HepG2 (cell line): ENCODE data around the gene SRRM4. TPM values are rescaled to one million over a fixed set of nuclear protein-coding genes. Genes with fewer than 3 reads are reported as not detected.

Experiments used
- ATAC-seq: fragments of 200-7000 bp; cut with Tn5 transposase; 3 replicates; pipeline ENCODE4 v1.9.1; 2020; ENCODE audit warnings: mild to moderate bottlenecking, moderate library complexity
- BruUV-seq: library from RNA; stranded (reverse); fragments of 400-500 nt; replicated peaks from 2 replicates; lab custom pipeline; 2021; lab: Mats Ljungman, UMichigan
- CTCF ChIA-PET: fragments of 300-600 bp; formaldehyde crosslinking; extraction: SDS; loops from one replicate; lab custom pipeline; 2021; ENCODE audit warnings: low total read pairs, inconsistent platforms, low intra/inter-chr PET ratio; lab: Yijun Ruan, JAX
- POLR2A ChIA-PET: fragments of 350-600 bp; sonication (Branson Sonifier 250); formaldehyde crosslinking; loops from one replicate; lab custom pipeline; 2020; ENCODE audit warnings: antibody characterized with exemption, inconsistent platforms; lab: Yijun Ruan, JAX
- DNase-seq: peaks from one replicate; pipeline ENCODE4 v3.0.0-alpha.2; 2015; ENCODE audit warnings: low spot score
- FAIRE-seq: peaks from 3 replicates; lab custom pipeline; 2011; peaks lifted over from hg19 to GRCh38; lab: Jason Lieb, UNC
- H2AFZ ChIP-seq: one replicate; pipeline ENCODE4 v1.6.1; 2011; ENCODE audit warnings: low read length, inconsistent platforms
- H3K27ac ChIP-seq: fragments of 300-600 bp; 3 replicates; pipeline ENCODE4 v1.8.0; 2011; ENCODE audit warnings: mixed run types, mild to moderate bottlenecking, mixed read lengths, low read length, inconsistent platforms; ENCODE audit not compliant: insufficient read depth; ENCODE audit errors: extremely low read length
- H3K27me3 ChIP-seq, 2 experiments: fragments of 200-600 bp in 1 of 2; 2 replicates in 1 of 2; 3 replicates in 1 of 2; pipeline versions ENCODE4 v1.6.0 to v1.8.0; 2011; ENCODE audit warnings: low read length in 2 of 2, mild to moderate bottlenecking in 2 of 2, moderate library complexity in 2 of 2, inconsistent platforms in 1 of 2; ENCODE audit not compliant: insufficient read depth in 2 of 2, control insufficient read depth in 1 of 2
- H3K36me3 ChIP-seq, 2 experiments: fragments of 200-600 bp in 1 of 2; replicated peaks in 1 of 2; 2 replicates in 1 of 2; 3 replicates in 1 of 2; pipeline versions ENCODE4 v1.5.1 to v1.8.0; 2011; ENCODE audit warnings: low read length in 2 of 2, inconsistent platforms in 1 of 2; ENCODE audit not compliant: insufficient read depth in 2 of 2, control insufficient read depth in 1 of 2
- H3K4me1 ChIP-seq: 2 replicates; pipeline ENCODE4 v1.5.1; 2012; ENCODE audit warnings: low read length, inconsistent platforms; ENCODE audit not compliant: insufficient read depth
- H3K4me2 ChIP-seq: 2 replicates; pipeline ENCODE4 v1.6.0; 2011; ENCODE audit warnings: low read depth, low read length, inconsistent platforms
- H3K4me3 ChIP-seq, 3 experiments: fragments of 200-600 bp in 1 of 3; sonication (generic), shearing (Covaris generic) in 1 of 3; replicated peaks in 1 of 3; 2 replicates each; pipeline ENCODE4 v1.5.1; 2011 to 2016; ENCODE audit warnings: low read length in 3 of 3, inconsistent platforms in 2 of 3, low read depth in 2 of 3, mild to moderate bottlenecking in 2 of 3, control low read depth in 1 of 3, mixed read lengths in 1 of 3; ENCODE audit not compliant: insufficient read depth in 1 of 3
- H3K79me2 ChIP-seq: one replicate; pipeline ENCODE4 v1.6.1; 2011; ENCODE audit warnings: low read length, inconsistent platforms; ENCODE audit not compliant: insufficient read depth
- H3K9ac ChIP-seq: 2 replicates; pipeline ENCODE4 v1.6.0; 2011; ENCODE audit warnings: mild to moderate bottlenecking, low read depth, low read length, inconsistent platforms; ENCODE audit not compliant: insufficient read depth
- H3K9me3 ChIP-seq: 2 replicates; pipeline ENCODE4 v1.5.1; 2012; ENCODE audit warnings: mild to moderate bottlenecking, low read length
- H4K20me1 ChIP-seq: 2 replicates; pipeline ENCODE4 v1.6.0; 2011; ENCODE audit warnings: inconsistent platforms, mild to moderate bottlenecking, low read length, moderate library complexity; ENCODE audit not compliant: insufficient read depth
- EZH2 ChIP-seq: conservative IDR thresholded peaks from 2 replicates; pipeline ENCODE4 v1.6.1; 2012; ENCODE audit warnings: mild to moderate bottlenecking, low read depth, low read length, moderate library complexity
- HOXA3 ChIP-seq: sonication (generic); formaldehyde crosslinking; IDR thresholded peaks from 2 replicates; pipeline ENCODE4 v1.5.0; 2020; ENCODE audit warnings: missing genetic modification reagents
- KMT2B ChIP-seq: IDR thresholded peaks from 2 replicates; pipeline ENCODE4 v1.6.1; 2016; ENCODE audit warnings: missing genetic modification reagents, missing compliant biosample characterization
- MTF1 ChIP-seq: sonication (generic); formaldehyde crosslinking; IDR thresholded peaks from 2 replicates; pipeline ENCODE4 v1.5.0; 2020; ENCODE audit warnings: missing genetic modification reagents
- NR2F6 ChIP-seq, 2 experiments: IDR thresholded peaks; 2 replicates each; pipeline ENCODE4 v1.6.1; 2016; ENCODE audit warnings: antibody characterized with exemption in 1 of 2, mild to moderate bottlenecking in 1 of 2
- PLSCR1 ChIP-seq: sonication (generic); formaldehyde crosslinking; IDR thresholded peaks from 2 replicates; pipeline ENCODE4 v1.5.0; 2020; ENCODE audit warnings: missing genetic modification reagents, mild to moderate bottlenecking, borderline replicate concordance
- ZBTB7B ChIP-seq: sonication (generic); formaldehyde crosslinking; IDR thresholded peaks from 2 replicates; pipeline ENCODE4 v1.4.0; 2020; ENCODE audit warnings: missing genetic modification reagents
- ZNF207 ChIP-seq: fragments of 450-650 bp; IDR thresholded peaks from 2 replicates; pipeline ENCODE4 v1.6.1; 2016; ENCODE audit warnings: antibody characterized with exemption, borderline replicate concordance
- ZNF382 ChIP-seq: sonication (generic); formaldehyde crosslinking; IDR thresholded peaks from 2 replicates; pipeline ENCODE4 v1.5.0; 2020; ENCODE audit warnings: missing genetic modification reagents, mild to moderate bottlenecking, borderline replicate concordance
- ZNF660 ChIP-seq: sonication (generic); formaldehyde crosslinking; IDR thresholded peaks from 2 replicates; pipeline ENCODE4 v1.5.1; 2020; ENCODE audit warnings: mild to moderate bottlenecking, low read depth, missing genetic modification reagents, borderline replicate concordance
- ZNF713 ChIP-seq: sonication (generic); formaldehyde crosslinking; IDR thresholded peaks from 2 replicates; pipeline ENCODE4 v1.4.0; 2020; ENCODE audit warnings: mild to moderate bottlenecking, missing genetic modification reagents
- ZNF773 ChIP-seq: sonication (generic); formaldehyde crosslinking; IDR thresholded peaks from 2 replicates; pipeline ENCODE4 v1.4.0; 2020; ENCODE audit warnings: missing genetic modification reagents, borderline replicate concordance
- WGBS: methylation state at CpG from one replicate; pipeline ENCODE4 v1.1.6; 2017; ENCODE audit warnings: low lambda C conversion rate; 5-methylcytosine and 5-hydroxymethylcytosine counted together
- in situ Hi-C: cut with HindIII; loops from 2 replicates; pipeline ENCODE4 v1.10.0; 2017; ENCODE audit warnings: low pct_unique_long_range_greater_than_20kb; ENCODE audit not compliant: extremely low pct_ligation_motif_present
- intact Hi-C: fragments of 100-400 bp; cut with micrococcal nuclease; formaldehyde crosslinking; loops from one replicate; pipeline ENCODE4 v1.10.0; 2022; ENCODE audit not compliant: unreplicated experiment
- polyA plus RNA-seq, 8 experiments: library from polyadenylated mRNA; depleted of rRNA in 3 of 8; stranded (reverse) in 7 of 8; unstranded in 1 of 8; fragments of >200 nt; fragmentation: Illumina TruSeq in 4 of 8; extraction: Trizol in 4 of 8; gene quantifications; 2 replicates each; pipeline versions ENCODE4 v1.2.1 to v1.2.3, GENCODE V29; 2011 to 2016; ENCODE audit warnings: low read depth in 4 of 8, missing spikeins in 1 of 8, mixed read lengths in 1 of 8; ENCODE audit not compliant: insufficient read depth in 1 of 8
- total RNA-seq, 5 experiments: library from RNA; depleted of rRNA; stranded (reverse); fragments of >200 nt; fragmentation: Illumina TruSeq; extraction: Trizol; gene quantifications; 2 replicates each; pipeline ENCODE4 v1.2.3, GENCODE V29; 2016; ENCODE audit warnings: low read depth in 1 of 5

SRRM4 gene
- total and polyA plus RNA-seq, 2 of the 13 experiments (the other 11 are each of a cell fraction or from before 2014, with no cell fraction given): not detected

DNA sequence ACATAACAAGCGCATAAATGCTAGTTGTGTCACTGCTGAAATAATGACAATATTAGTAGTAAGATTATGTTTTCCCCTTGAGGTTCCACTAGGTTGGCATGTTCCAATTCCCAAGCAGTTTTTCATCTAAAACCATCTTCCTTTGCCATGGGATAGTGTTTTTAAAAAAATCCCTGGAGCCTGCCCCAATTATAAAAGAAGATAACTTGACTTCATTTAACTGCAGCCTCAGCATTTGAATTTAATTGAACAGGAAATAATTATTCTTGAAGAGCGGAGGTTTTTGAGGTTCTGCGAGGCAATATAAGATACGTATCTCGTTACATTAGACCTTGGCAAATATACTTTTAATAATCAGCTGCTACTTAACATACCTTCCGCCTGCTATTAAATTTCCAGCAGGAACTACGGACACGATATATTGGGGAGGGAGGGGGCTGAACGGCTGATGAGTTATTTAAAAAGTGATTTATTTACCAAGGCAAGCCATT, 132.2 kb downstream of the SRRM4 start:
- ATAC-seq: no peak
- Histone ChIP-seq H3K4me2 (no peak overlapping the region), H3K79me2 (no peaks in the 10 kb centered on the region), H3K4me3 (no peak overlapping the region), H2AFZ (no peak overlapping the region), H3K9me3 (no peaks in the 10 kb centered on the region), H3K36me3 (no peaks in the 10 kb centered on the region), H3K9ac (no peak overlapping the region), H4K20me1 (0 out of 2 replicates have a peak, but pooled peaks cover 2% of the 10 kb centered on the region), H3K27me3 (no peaks in the 10 kb centered on the region), H3K27ac (no peak overlapping the region), H3K4me1 (no peaks in the 10 kb centered on the region)
- intact Hi-C loops (no loop called here), in situ Hi-C loops (loop anchor here (10.0 kb wide), 1 partner anchor 291 kb away; no protein-coding TSS in a partner anchor)
- CTCF ChIA-PET: interaction anchor here (1.3 kb wide), 1 partner anchor 299 kb away, joined by 3 read pairs; no protein-coding TSS in a partner anchor
- DNase-seq: no peak
- no peak for FAIRE-seq
- BruUV-seq: no TSS peak
- POLR2A ChIA-PET: no interaction called here
- TF ChIP-seq ZNF713 (CRISPR knock-in tag): no peak
- no peak for TF ChIP-seq ZNF660 (CRISPR knock-in tag)
- no peak for TF ChIP-seq ZNF382 (CRISPR knock-in tag)
- no peak for TF ChIP-seq NR2F6 (IDR thresholded peaks at IDR 0.05)
- no peak for TF ChIP-seq NR2F6 (CRISPR knock-in tag; IDR thresholded peaks at IDR 0.05)
- TF ChIP-seq MTF1 (CRISPR knock-in tag): no peak
- TF ChIP-seq KMT2B (CRISPR knock-in tag): no peak
- TF ChIP-seq HOXA3 (CRISPR knock-in tag): no peak
- TF ChIP-seq ZNF207: no peak
- TF ChIP-seq ZBTB7B (CRISPR knock-in tag): no peak
- TF ChIP-seq EZH2: no peak
- no peak for TF ChIP-seq ZNF773 (CRISPR knock-in tag)
- no peak for TF ChIP-seq PLSCR1
- WGBS: 63% methylated on average over 9 of the region's 9 CpGs
